ENCODE data around the gene INTS1.

The INTS1 gene

DNA sequence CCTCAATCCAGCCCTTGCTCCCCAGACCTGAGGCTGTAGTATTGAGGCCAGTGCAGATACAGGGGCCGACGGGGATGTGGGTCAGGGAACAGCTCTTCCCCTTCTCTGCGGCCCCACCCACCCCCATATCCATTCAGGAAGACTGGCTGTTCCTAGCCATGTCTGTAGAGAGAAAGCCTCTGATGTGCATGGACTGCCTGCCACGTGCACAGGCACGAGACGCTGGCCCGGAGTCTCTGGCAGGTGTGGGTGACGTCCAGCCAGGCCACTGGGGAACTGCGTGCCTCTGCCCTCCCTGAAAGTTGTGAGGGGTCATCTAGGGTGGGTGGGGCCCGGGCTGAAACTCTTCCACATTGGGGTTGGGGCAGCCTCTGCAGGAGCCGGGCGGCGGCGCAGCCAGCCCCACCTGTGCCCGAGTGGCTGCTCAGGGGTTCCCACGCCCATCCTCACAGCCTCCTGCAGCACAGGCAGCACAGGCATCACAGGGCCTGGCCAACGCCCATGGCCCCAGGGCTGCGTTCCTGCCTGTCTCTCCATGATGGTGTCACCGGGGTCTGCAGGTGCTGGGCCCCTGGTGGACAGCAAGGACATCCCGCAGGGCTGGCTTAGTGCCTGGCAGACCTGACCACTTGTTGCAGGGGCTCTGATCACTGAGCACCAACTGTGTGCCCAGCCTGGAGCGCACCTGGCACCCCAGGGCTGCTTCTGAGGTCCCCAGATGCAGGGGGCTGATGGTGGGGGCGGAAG, 72.4 kb downstream of the INTS1 start:
- no peak for DNase-seq (ENCODE audit: low read depth)

DNA sequence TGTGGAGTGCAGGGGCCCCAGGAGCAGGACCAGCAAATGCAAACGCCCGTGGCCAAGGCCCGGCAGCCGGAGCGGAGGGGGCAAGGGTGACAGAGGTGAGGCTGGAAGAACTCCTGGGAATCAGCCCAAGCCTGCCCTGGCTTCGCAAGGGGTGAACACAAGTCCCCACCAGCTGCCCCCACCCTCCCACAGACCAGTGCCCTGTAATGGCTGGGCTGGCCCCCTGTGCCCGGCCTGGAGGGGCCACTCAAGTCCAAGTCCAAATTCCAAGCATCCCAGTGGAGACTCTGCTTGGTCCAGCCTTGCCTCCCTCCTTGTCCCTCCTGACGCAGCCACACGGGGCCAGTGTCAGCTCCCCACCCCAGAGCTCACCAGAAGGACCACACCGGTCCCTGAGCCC, 73.0 kb downstream of the INTS1 start:
- DNase-seq (ENCODE audit: low read depth): no peak

DNA sequence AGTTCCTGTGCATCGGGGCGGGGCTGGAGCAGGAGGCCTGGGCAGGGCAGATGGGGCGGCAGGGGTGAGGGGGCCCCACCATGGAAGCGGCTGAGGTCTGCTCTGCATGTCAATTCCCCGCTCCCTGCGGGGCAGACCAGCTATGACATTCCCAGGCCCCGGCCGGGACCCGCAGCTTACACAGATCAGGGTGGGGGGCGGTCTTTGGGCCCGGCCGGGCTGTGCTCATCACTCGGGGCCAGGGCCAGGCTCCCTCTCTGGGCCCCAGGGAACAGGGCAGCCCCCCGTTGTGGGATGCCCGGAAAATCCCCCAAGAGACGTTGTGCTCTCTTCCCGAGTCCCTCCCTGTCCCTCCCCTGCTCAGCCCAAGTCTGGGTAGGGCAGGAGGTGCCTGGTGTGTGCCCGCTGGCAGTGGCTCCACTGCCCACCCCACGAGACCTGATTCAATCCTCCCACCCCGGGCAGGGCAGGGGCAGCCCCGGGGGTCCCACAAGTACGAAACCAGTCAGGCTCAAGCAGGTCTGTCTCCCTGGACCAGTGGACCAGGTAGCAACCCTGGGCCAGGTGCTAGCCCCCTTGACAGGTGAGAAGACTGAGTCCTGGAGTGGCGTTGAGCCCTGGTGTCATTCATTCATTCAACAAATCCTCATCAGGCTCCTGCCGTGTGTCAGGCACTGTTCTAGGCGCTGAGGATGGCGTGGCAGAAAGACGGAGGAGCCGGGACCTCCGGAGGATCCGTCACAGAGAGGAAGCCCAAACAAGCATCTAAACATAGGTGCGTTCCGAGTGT, 73.9 kb downstream of the INTS1 start:
- DNase-seq (ENCODE audit: low read depth): no peak

DNA sequence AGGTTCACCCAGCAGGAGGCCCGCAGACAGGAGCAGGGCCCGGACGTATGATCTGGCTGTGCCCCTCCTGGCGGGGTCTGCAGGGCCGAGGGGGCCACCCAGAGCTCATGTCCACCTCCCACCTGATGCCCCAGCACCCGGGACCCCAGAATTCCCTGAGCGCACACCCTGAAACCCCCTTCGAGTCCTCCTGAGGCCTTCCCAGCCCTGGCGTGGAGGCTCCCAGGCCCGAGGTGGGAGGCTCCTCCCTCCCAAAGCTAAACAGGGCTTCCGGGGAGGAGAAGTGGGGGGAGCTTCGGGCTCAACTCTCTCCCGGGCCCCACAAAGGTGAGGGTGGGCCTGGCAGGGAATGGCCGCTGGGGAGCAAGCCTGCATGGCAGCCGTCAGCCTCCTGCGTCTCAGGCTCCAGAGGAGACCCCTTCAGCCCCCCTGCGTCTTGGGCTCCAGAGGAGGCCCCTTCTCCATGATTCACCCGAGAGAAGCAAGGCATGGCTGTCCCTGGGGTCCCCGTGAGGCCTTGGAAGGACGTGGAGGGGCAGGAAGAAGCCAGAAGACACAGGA, 75.2 kb downstream of the INTS1 start:
- no peak for DNase-seq (ENCODE audit: low read depth)

DNA sequence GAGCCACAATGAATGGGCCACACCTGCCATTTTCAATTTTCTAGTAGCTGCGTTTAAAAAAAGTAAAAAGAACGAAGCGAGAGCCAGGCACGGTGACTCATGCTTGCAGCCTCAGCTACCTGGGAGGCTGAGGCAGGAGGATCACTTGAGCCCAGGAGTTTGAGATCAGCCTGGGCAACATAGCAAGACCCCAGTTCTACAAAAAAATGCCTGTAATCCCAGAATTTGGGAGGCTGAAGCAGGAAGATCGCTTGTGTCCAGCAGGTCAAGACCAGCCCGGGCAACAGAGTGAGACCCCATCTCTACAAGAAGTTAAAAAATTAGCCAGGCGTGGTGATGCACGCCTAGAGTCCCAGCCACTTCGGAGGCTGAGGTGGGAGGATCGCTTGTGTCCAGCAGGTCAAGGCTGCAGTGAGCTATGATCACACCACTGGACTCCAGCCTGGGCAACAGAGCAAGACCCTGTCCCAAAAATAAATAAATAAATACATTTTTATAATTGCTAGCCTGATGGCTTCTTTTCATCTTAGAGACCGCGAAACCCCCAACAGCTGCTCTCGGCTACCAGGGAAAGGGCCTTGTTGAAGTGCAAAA, 77.0 kb downstream of the INTS1 start:
- DNase-seq (ENCODE audit: low read depth): no peak

DNA sequence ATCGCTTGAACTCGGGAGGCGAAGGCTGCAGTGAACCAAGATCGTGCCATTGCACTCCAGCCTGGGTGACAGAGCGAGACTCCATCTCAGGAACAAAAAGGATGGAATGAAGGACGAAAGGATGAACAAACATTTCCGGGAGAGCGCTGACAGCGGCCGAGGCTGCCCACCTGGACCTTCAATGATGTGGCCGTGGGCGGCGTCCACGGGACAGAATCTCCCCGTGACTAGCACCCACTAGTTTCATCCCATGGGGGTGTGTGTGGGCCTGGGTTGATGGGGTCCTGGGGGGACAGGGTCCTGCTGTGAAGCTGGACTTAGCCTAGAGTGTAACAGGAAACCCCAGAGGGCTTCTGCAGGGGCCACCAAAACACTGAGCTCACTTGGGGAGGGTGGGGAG, 77.7 kb downstream of the INTS1 start:
- no peak for DNase-seq (ENCODE audit: low read depth)

DNA sequence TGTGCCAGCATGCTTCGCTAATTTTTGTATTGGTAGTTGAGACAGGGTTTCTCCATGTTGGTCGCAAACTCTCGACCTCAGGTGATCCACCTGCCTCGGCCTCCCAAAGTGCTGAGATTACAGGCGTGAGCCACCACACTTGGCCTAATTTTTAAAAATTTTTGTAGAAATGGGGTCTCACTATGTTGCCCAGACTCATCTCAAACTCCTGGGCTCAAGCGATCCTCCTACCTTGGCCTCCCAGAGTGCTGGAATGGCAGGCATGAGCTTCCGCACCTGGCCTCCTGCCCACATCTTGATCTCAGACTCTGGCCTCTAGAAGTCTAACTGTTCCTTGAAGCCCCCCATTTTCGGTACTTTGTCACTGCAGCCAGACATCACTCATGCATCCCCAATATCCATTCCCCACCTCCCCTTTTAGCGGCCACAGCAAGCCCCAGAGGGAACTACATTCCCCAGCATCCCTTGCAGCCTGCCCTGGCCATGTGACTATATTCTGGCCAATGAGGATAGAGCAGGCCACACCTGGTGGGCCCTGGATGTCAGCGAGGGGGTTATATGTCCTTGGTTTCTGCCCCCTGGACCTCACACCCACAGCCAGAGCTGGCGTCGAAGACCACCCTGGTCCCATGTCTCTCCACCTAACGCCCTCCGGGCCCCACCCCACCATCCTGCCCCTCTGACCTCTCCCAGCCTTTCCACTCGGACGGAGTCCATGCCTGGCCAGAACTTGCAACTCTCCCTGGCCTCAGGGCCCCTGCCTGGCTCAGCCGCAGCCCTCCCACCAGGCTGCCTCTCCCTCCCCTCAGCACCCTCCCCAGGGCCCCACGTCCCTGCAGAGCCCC, 78.7 kb downstream of the INTS1 start:
- DNase-seq (ENCODE audit: low read depth): no peak

DNA sequence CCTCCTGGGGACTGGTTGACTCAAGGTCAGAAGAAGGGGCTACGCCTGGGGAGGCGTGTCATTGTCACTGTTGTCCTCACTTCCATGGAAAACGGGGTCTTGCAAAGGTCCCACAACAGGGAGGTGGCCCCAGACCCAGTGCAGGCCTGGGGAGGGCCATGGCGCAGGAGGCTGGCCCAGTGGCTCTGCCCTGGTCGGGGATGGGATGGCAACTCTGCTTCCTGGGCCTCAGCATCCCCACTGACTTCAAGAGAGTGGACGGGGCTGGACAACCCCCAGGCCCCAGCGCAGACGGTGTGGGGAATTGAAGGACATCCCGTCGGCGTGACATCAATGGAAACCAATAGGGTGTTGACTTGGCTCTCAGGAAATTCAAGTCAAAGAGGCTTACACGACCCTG, 80.1 kb downstream of the INTS1 start:
- DNase-seq (ENCODE audit: low read depth): no peak

DNA sequence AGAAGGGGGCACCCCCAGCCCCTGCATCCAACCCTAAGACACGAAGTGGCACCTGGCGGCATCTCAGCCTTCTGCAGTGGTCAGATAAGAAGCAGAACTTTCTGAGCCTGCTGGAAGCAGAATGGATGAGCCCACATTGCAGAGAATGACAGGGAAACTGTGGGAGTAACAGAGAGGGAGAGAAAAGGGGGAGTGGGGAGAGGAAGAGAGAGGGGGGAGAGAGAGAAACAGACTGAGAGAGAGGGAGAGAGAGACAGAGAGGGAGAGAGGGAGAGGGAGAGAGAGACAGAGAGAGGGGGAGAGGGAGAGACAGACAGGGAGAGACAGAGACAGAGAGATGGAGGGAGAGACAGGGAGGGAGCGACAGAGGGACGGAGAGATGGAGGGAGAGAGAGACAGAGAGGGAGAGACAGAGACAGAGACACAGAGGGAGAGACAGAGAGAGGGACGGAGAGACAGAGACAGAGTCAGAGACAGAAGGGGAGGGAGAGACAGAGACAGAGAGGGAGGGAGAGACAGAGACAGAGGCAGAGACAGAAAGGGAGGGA, 80.9 kb downstream of the INTS1 start:
- DNase-seq (ENCODE audit: low read depth): no peak

DNA sequence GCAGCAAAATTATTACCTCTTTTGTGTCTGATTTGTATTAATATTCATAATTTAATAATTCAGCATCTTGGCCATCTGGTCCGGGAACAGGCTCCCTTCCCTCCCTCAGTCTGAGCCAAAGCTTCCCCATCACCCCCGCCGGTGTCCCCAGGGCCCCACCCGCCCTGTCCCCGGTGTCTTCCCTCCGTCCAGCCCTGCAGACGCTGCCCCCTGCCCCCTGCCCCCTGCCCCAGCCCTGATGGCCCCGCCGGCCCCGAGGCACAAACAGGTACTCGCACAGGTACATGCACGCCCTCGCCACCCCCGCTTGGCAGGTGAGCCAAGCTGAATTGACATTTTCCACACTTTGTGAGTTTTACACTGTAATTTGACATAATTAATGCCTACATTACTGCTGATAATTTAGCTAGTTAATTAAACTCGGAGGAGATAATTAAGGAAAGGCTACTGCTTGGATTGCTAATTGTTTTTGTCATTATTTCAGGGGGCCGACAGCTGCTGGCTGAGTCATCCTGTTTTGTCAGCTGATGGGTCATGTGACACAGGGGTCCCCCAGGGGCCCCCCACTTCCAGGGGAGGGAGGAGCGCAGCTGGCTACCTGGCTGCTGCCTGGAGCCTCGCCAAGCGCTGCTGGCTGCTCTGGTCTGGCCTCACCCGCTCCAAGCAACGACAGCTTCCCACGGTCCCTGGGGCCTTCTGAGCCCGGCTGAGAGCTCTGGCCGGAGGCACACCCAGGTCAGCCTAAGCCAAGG, 81.5 kb downstream of the INTS1 start:
- no peak for DNase-seq (ENCODE audit: low read depth)

DNA sequence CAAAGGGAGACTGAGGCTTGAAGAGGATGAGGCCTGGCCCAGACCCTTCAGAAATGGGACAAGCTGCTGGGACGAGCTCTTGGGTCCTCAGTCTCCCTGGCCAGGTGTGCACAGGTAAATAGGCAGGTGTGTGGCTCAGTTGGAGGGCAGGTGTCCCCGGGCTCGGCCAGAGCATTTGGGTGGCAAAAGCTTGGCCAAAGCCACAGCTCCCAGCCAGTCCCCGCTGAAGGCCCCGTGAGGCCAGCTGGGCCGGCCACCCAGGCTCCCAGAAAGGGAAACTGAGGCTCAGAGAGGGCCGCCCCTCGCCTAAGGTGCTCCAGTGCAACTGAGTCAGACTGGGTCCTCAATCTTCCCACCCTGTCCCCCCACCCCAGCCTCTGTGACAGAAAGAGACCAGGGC, 82.2 kb downstream of the INTS1 start:
- DNase-seq (ENCODE audit: low read depth): no peak

DNA sequence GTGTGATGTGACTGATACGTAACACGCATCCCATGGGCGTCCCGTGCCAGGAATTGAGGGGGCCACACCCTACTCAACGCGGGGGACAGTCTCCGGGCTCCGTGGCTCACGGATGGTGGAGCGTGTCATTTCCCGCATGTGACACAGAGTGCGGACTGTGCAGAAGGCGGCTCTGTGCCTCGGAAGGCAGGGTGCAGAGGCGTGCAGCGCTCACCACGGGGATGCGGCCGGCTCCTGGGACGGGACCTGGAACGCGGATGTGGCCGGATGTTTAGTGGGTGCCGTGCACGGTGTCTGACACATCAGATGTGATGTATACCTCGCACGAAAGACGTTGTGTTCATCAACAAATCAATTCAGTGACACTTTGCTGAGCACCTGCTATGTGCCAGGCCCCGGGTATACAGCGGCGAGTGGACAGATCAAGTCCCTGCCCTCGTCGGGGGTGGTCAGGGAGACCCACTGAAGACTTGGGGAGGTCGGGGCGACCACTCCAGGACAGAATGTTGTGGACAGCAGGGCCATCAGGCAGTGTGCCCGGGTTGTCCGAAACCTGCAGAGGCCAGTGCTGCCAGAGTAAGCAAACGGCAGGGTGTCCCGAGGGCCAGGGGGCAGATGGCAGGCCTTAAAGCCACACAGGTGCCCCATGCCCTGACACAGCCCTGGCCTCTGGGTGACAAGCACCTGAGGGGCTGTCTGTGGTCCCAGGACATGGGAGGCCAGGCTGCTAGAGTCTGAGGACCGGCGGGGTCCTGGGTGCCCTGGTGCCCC, 83.0 kb downstream of the INTS1 start:
- no peak for DNase-seq (ENCODE audit: low read depth)

Data from activated T-cell treated with anti-CD3 and anti-CD28 coated beads for 48 hours (primary cell).